Liver (tissue), 3 donors: ENCODE data around the gene IL17RD.

Source experiments
- EGR1 ChIP-seq, 2 donors: IDR thresholded peaks; 2 replicates each; pipeline ENCODE4 v1.6.1; 2016 to 2018; ENCODE audit warnings: antibody characterized with exemption in 2 of 2, low read depth in 2 of 2
- FOXA1 ChIP-seq: IDR thresholded peaks from 2 replicates; pipeline ENCODE4 v1.6.1; 2016; ENCODE audit warnings: antibody characterized with exemption
- HNF4A ChIP-seq, 2 donors: conservative IDR thresholded peaks; 2 replicates each; pipeline ENCODE4 v1.6.1; 2016; ENCODE audit warnings: antibody characterized with exemption in 2 of 2, mild to moderate bottlenecking in 2 of 2
- HNF4G ChIP-seq: IDR thresholded peaks from 2 replicates; pipeline ENCODE4 v1.6.1; 2016; ENCODE audit warnings: antibody characterized with exemption
- MAX ChIP-seq: IDR thresholded peaks from 2 replicates; pipeline ENCODE4 v1.6.1; 2016; ENCODE audit warnings: antibody characterized with exemption
- RAD21 ChIP-seq, 2 donors: IDR thresholded peaks; 2 replicates each; pipeline ENCODE4 v1.6.1; 2016; ENCODE audit warnings: antibody characterized with exemption in 2 of 2, mild to moderate bottlenecking in 2 of 2
- TF ChIP-seq, protein P1 (sequence below): IDR thresholded peaks from 2 replicates; pipeline ENCODE4 v1.6.1; 2016; ENCODE audit warnings: antibody characterized with exemption
- TF ChIP-seq, protein P2 (sequence below): fragments of 150-350 bp; IDR thresholded peaks from 2 replicates; pipeline ENCODE4 v1.5.1; 2017; ENCODE audit warnings: improper control_type of control experiment, low read depth, low read length; ENCODE audit not compliant: missing input control
- TF ChIP-seq, protein P3 (sequence below): IDR thresholded peaks from 2 replicates; pipeline ENCODE4 v1.6.1; 2016; ENCODE audit warnings: antibody characterized with exemption, mild to moderate bottlenecking
- donor health status: healthy.
- donor health status: healthy.

- TF ChIP-seq, protein P1, sequence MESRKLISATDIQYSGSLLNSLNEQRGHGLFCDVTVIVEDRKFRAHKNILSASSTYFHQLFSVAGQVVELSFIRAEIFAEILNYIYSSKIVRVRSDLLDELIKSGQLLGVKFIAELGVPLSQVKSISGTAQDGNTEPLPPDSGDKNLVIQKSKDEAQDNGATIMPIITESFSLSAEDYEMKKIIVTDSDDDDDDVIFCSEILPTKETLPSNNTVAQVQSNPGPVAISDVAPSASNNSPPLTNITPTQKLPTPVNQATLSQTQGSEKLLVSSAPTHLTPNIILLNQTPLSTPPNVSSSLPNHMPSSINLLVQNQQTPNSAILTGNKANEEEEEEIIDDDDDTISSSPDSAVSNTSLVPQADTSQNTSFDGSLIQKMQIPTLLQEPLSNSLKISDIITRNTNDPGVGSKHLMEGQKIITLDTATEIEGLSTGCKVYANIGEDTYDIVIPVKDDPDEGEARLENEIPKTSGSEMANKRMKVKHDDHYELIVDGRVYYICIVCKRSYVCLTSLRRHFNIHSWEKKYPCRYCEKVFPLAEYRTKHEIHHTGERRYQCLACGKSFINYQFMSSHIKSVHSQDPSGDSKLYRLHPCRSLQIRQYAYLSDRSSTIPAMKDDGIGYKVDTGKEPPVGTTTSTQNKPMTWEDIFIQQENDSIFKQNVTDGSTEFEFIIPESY = no peak
- TF ChIP-seq, protein P2, sequence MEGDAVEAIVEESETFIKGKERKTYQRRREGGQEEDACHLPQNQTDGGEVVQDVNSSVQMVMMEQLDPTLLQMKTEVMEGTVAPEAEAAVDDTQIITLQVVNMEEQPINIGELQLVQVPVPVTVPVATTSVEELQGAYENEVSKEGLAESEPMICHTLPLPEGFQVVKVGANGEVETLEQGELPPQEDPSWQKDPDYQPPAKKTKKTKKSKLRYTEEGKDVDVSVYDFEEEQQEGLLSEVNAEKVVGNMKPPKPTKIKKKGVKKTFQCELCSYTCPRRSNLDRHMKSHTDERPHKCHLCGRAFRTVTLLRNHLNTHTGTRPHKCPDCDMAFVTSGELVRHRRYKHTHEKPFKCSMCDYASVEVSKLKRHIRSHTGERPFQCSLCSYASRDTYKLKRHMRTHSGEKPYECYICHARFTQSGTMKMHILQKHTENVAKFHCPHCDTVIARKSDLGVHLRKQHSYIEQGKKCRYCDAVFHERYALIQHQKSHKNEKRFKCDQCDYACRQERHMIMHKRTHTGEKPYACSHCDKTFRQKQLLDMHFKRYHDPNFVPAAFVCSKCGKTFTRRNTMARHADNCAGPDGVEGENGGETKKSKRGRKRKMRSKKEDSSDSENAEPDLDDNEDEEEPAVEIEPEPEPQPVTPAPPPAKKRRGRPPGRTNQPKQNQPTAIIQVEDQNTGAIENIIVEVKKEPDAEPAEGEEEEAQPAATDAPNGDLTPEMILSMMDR = no peak
- TF ChIP-seq FOXA1 (no peak), HNF4A (conservative IDR thresholded peaks at IDR 0.05) (no peak), EGR1 (IDR thresholded peaks at IDR 0.05; ENCODE audit: low read depth in 2 of 2) (no peak), RAD21 (IDR thresholded peaks at IDR 0.05) (no peak), MAX (no peak), HNF4G (no peak)
- TF ChIP-seq, protein P3, sequence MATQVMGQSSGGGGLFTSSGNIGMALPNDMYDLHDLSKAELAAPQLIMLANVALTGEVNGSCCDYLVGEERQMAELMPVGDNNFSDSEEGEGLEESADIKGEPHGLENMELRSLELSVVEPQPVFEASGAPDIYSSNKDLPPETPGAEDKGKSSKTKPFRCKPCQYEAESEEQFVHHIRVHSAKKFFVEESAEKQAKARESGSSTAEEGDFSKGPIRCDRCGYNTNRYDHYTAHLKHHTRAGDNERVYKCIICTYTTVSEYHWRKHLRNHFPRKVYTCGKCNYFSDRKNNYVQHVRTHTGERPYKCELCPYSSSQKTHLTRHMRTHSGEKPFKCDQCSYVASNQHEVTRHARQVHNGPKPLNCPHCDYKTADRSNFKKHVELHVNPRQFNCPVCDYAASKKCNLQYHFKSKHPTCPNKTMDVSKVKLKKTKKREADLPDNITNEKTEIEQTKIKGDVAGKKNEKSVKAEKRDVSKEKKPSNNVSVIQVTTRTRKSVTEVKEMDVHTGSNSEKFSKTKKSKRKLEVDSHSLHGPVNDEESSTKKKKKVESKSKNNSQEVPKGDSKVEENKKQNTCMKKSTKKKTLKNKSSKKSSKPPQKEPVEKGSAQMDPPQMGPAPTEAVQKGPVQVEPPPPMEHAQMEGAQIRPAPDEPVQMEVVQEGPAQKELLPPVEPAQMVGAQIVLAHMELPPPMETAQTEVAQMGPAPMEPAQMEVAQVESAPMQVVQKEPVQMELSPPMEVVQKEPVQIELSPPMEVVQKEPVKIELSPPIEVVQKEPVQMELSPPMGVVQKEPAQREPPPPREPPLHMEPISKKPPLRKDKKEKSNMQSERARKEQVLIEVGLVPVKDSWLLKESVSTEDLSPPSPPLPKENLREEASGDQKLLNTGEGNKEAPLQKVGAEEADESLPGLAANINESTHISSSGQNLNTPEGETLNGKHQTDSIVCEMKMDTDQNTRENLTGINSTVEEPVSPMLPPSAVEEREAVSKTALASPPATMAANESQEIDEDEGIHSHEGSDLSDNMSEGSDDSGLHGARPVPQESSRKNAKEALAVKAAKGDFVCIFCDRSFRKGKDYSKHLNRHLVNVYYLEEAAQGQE = no peak
These were observed 23.3 kb downstream of the IL17RD start for GRCh38 chr3:57141719-57142410.
